CD14-positive monocyte (primary cell): ENCODE results near the gene TIGD3. TPM values are rescaled to one million over a fixed set of nuclear protein-coding genes. Genes with fewer than 3 reads are reported as not detected.

Experiments used
- DNase-seq, 3 donors: peaks; one replicate each; pipeline ENCODE4 v3.0.0-alpha.2; 2011 to 2022
- H2AFZ ChIP-seq: 2 replicates; pipeline ENCODE4 v1.6.0; 2012; ENCODE audit warnings: mild to moderate bottlenecking, low read depth, low read length, inconsistent platforms; ENCODE audit not compliant: insufficient read depth, poor library complexity, severe bottlenecking
- H3K27ac ChIP-seq, 2 donors: 1 replicate in 1 of 2; 2 replicates in 1 of 2; pipeline ENCODE4 v1.5.1; 2012 to 2013; ENCODE audit warnings: low read length in 2 of 2, control low read depth in 1 of 2, inconsistent platforms in 1 of 2, low read depth in 1 of 2, mild to moderate bottlenecking in 1 of 2
- H3K27me3 ChIP-seq, 2 donors: one replicate each; pipeline versions ENCODE4 v1.6.0 to v1.6.1; 2011 to 2013; ENCODE audit warnings: low read length in 2 of 2; ENCODE audit not compliant: control insufficient read depth in 2 of 2, insufficient read depth in 2 of 2
- H3K36me3 ChIP-seq, 2 donors: replicated peaks in 1 of 2; 1 replicate in 1 of 2; 2 replicates in 1 of 2; pipeline versions ENCODE4 v1.5.1 to v1.6.1; 2012 to 2013; ENCODE audit warnings: low read length in 2 of 2, control low read depth in 1 of 2, inconsistent platforms in 1 of 2, mild to moderate bottlenecking in 1 of 2; ENCODE audit not compliant: insufficient read depth in 2 of 2, control insufficient read depth in 1 of 2
- H3K4me1 ChIP-seq, 2 donors: 1 replicate in 1 of 2; 2 replicates in 1 of 2; pipeline versions ENCODE4 v1.5.1 to v1.6.1; 2012 to 2013; ENCODE audit warnings: low read length in 2 of 2, control low read depth in 1 of 2, inconsistent platforms in 1 of 2, mild to moderate bottlenecking in 1 of 2, moderate library complexity in 1 of 2; ENCODE audit not compliant: insufficient read depth in 2 of 2, control insufficient read depth in 1 of 2
- H3K4me2 ChIP-seq: replicated peaks from 2 replicates; pipeline ENCODE3; 2012; ENCODE audit warnings: low read length, moderate library complexity, mild to moderate bottlenecking; ENCODE audit not compliant: poor library complexity, severe bottlenecking; ENCODE audit errors: extremely low read depth
- H3K4me3 ChIP-seq, 3 experiments: fragments of 200-600 bp in 1 of 3; sonication (generic) in 1 of 3; replicated peaks in 1 of 3; 1 replicate in 2 of 3; 2 replicates in 1 of 3; pipeline ENCODE4 v1.5.1; 2011 to 2013; ENCODE audit warnings: low read length in 3 of 3, mild to moderate bottlenecking in 3 of 3, control low read depth in 2 of 3, low read depth in 2 of 3, inconsistent platforms in 1 of 3, moderate library complexity in 1 of 3
- H3K79me2 ChIP-seq: 2 replicates; pipeline ENCODE4 v1.6.0; 2012; ENCODE audit warnings: mild to moderate bottlenecking, control low read depth, inconsistent platforms, low read length, moderate library complexity; ENCODE audit not compliant: insufficient read depth
- H3K9ac ChIP-seq: 2 replicates; pipeline ENCODE4 v1.6.0; 2017; ENCODE audit warnings: low read length, mild to moderate bottlenecking; ENCODE audit not compliant: insufficient read depth, poor library complexity, severe bottlenecking
- H3K9me3 ChIP-seq, 2 donors: replicated peaks in 1 of 2; 1 replicate in 1 of 2; 2 replicates in 1 of 2; pipeline versions ENCODE4 v1.5.1 to v1.6.1; 2012 to 2013; ENCODE audit warnings: low read length in 2 of 2, control low read depth in 1 of 2; ENCODE audit not compliant: control insufficient read depth in 1 of 2, insufficient read depth in 1 of 2
- H4K20me1 ChIP-seq: 2 replicates; pipeline ENCODE4 v1.6.0; 2012; ENCODE audit warnings: mild to moderate bottlenecking, low read length, control low read depth, moderate library complexity; ENCODE audit not compliant: insufficient read depth
- H3K27ac Mint-ChIP-seq, 7 donors: one replicate each; pipeline ENCODE4 v1.8.0; 2020; ENCODE audit warnings: mild to moderate bottlenecking in 7 of 7, mixed read lengths in 7 of 7, moderate library complexity in 6 of 7, inconsistent platforms in 2 of 7
- H3K27me3 Mint-ChIP-seq, 3 donors: one replicate each; pipeline ENCODE4 v1.8.0; 2021 to 2022; ENCODE audit warnings: low read depth in 3 of 3, mild to moderate bottlenecking in 3 of 3, mixed read lengths in 3 of 3, moderate library complexity in 3 of 3, inconsistent platforms in 1 of 3
- H3K36me3 Mint-ChIP-seq, 2 donors: one replicate each; pipeline ENCODE4 v1.8.0; 2020; ENCODE audit warnings: mixed read lengths in 2 of 2, inconsistent platforms in 1 of 2, mild to moderate bottlenecking in 1 of 2
- H3K4me1 Mint-ChIP-seq: one replicate; pipeline ENCODE4 v1.8.0; 2020; ENCODE audit warnings: mild to moderate bottlenecking, mixed read lengths
- H3K4me3 Mint-ChIP-seq, 2 donors: one replicate each; pipeline ENCODE4 v1.8.0; 2020; ENCODE audit warnings: mild to moderate bottlenecking in 2 of 2, mixed read lengths in 2 of 2, moderate library complexity in 1 of 2
- H3K9me3 Mint-ChIP-seq, 7 donors: one replicate each; pipeline ENCODE4 v1.8.0; 2020 to 2022; ENCODE audit warnings: mixed read lengths in 7 of 7, mild to moderate bottlenecking in 6 of 7, moderate library complexity in 6 of 7, inconsistent platforms in 2 of 7
- WGBS: methylation state at CpG from one replicate; pipeline ENCODE4 v1.1.5; 2013; ENCODE audit warnings: missing lambda C conversion rate; ENCODE audit not compliant: insufficient coverage; 5-methylcytosine and 5-hydroxymethylcytosine counted together
- intact Hi-C, 2 donors: fragments of 100-400 bp; cut with micrococcal nuclease; formaldehyde crosslinking; loops; one replicate each; pipeline versions ENCODE4 v1.15.0 to v1.15.1; 2023
- polyA plus RNA-seq, 3 donors: library from polyadenylated mRNA; depleted of rRNA in 1 of 3; unstranded in 2 of 3; stranded (reverse) in 1 of 3; fragments of 300-500 nt in 2 of 3; fragments of >200 nt in 1 of 3; fragmentation: Illumina TruSeq in 2 of 3; gene quantifications; 1 replicate in 2 of 3; 2 replicates in 1 of 3; pipeline ENCODE4 v1.2.3, GENCODE V29; 2012 to 2021
- TF ChIP-seq, protein P1 (sequence below): fragments of 200-600 bp; IDR thresholded peaks from one replicate; pipeline ENCODE4 v1.8.0; 2022; ENCODE audit warnings: antibody characterized with exemption, mild to moderate bottlenecking

Gene TIGD3
- polyA plus RNA-seq, 3 donors = 1.7 to 3.7 (median 2.8) TPM

DNA sequence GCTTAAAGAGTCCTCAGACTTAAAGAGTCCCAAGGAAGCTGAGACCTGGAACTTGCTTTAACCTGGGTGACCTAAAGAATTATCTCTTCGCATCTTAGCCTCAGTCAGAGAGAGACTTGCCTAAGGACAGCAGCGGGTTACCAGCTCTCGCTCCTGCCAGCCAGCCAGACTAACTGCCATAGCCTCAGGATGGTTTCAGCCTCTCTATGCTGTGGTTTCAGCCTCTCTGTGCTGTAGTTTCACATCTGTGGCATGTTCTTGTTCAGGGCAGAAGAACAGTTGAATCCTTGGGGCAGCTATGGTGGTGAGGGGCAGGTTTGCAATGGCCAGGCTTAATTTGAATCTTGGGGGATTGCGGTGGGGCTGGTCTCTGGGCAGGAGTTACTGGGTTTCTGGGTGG lies 34.2 kb downstream of the TIGD3 start:
- WGBS = 98% methylated on average over 4 of the region's 4 CpGs
- peaks cover 54% of the 10 kb centered on the region for H3K79me2 ChIP-seq
- no peak overlapping the region for H3K4me3 Mint-ChIP-seq

DNA sequence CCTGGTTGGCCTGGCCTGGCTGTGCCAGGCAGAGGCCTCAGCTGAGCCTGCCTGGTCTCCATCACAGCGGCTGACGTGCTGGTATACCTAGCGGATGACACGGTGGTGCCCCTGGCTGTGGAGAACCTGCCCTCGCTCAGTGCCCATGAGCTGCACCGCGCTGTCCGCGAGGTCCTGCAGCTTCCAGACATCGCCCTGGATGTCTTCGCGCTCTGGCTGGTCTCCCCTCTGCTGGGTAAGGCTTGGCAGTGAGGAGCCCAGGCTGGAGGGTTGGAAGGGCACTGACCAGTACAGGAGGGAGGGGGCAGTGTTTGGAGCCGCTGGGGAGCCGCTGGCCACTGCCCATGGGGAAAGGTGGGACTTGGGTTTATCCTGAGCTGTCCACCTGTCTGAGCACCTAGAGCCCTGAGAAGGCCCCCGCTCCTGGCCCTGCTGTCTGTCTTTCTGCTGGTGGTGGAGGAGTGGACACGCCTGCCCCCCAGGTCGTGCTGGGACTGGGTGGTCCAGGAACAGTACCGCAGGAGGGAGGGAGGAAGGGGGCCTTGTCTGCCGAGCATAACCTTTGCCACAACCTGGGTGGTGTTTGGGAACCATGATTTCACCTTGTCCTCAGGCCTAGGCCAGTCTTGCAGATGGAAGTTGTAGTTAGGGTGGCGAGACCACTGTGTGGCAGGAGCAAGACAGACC lies 34.9 kb downstream of the TIGD3 start:
- H3K9me3 Mint-ChIP-seq = no peaks in the 10 kb centered on the region
- H3K4me1 Mint-ChIP-seq = peaks cover 51% of the 10 kb centered on the region
- H3K27me3 Mint-ChIP-seq = no peaks in the 10 kb centered on the region
- Histone ChIP-seq H4K20me1 (peaks cover 56% of the 10 kb centered on the region), H3K27ac (peak overlapping the region in 1 of 2 donors; percentile 27), H3K9ac (no peak overlapping the region), H3K27me3 (no peaks in the 10 kb centered on the region), H2AFZ (no peak overlapping the region), H3K4me2 (no peak overlapping the region), H3K9me3 (no peaks in the 10 kb centered on the region), H3K4me3 (no peak overlapping the region), H3K4me1 (peaks cover 32 to 48% of the 10 kb centered on the region in 2 donors), H3K36me3 (peaks cover 41 to 59% of the 10 kb centered on the region in 2 donors), H3K79me2 (peaks cover 58% of the 10 kb centered on the region)
- peaks cover 28 to 58% of the 10 kb centered on the region in 2 donors for H3K36me3 Mint-ChIP-seq
- H3K4me3 Mint-ChIP-seq = peak overlapping the region in 1 of 2 donors; percentile 12
- peak overlapping the region in 2 of 7 donors; percentile 25 to 36 for H3K27ac Mint-ChIP-seq
- no peak for DNase-seq
- intact Hi-C loops = no loop called here
- TF ChIP-seq, protein P1, sequence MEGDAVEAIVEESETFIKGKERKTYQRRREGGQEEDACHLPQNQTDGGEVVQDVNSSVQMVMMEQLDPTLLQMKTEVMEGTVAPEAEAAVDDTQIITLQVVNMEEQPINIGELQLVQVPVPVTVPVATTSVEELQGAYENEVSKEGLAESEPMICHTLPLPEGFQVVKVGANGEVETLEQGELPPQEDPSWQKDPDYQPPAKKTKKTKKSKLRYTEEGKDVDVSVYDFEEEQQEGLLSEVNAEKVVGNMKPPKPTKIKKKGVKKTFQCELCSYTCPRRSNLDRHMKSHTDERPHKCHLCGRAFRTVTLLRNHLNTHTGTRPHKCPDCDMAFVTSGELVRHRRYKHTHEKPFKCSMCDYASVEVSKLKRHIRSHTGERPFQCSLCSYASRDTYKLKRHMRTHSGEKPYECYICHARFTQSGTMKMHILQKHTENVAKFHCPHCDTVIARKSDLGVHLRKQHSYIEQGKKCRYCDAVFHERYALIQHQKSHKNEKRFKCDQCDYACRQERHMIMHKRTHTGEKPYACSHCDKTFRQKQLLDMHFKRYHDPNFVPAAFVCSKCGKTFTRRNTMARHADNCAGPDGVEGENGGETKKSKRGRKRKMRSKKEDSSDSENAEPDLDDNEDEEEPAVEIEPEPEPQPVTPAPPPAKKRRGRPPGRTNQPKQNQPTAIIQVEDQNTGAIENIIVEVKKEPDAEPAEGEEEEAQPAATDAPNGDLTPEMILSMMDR = no peak
- WGBS = 96% methylated on average over 20 of the region's 20 CpGs

More for the DNA sequence above, 34.2 kb downstream of the TIGD3 start:
- H3K9me3 Mint-ChIP-seq = no peaks in the 10 kb centered on the region
- Histone ChIP-seq H3K4me1 (peaks cover 32 to 51% of the 10 kb centered on the region in 2 donors), H3K27ac (no peak overlapping the region), H3K36me3 (peaks cover 34 to 52% of the 10 kb centered on the region in 2 donors), H3K27me3 (no peaks in the 10 kb centered on the region), H3K4me2 (peak overlapping the region; percentile 14), H4K20me1 (peaks cover 50% of the 10 kb centered on the region), H3K4me3 (no peak overlapping the region), H3K9ac (no peak overlapping the region), H2AFZ (no peak overlapping the region), H3K9me3 (no peaks in the 10 kb centered on the region)
- TF ChIP-seq, protein P1 = no peak
- intact Hi-C loops = no loop called here
- H3K4me1 Mint-ChIP-seq = peaks cover 54% of the 10 kb centered on the region
- DNase-seq = no peak
- peak overlapping the region in 3 of 7 donors; percentile 36 to 70 (median 56) for H3K27ac Mint-ChIP-seq
- no peaks in the 10 kb centered on the region for H3K27me3 Mint-ChIP-seq
- H3K36me3 Mint-ChIP-seq = peaks cover 28 to 51% of the 10 kb centered on the region in 2 donors
